Measurements from ENCODE around the gene ROR2. TPM values are rescaled to one million over a fixed set of nuclear protein-coding genes. Genes with fewer than 3 reads are reported as not detected.
A peak's percentile ranks its signal among the peaks of the same experiment; 100 is the strongest.

Gene ROR2
- total RNA-seq, 1 experiment from 2014 or later: 2.7 TPM

GRCh38 chr9:91783411-91783810, 166.6 kb downstream of the ROR2 start:
- H2BK20ac ChIP-seq (ENCODE audit: low read depth, low read length, poor library complexity, severe bottlenecking): no peak overlapping the region
- no peak overlapping the region for H4K5ac ChIP-seq (ENCODE audit: insufficient read length, low read depth, low read length)
- peaks cover 6% of the 10 kb centered on the region for H3K27me3 Mint-ChIP-seq (ENCODE audit: low read depth)
- H2BK12ac ChIP-seq (ENCODE audit: insufficient read length, low read depth, low read length): no peak overlapping the region
- H3K56ac ChIP-seq (ENCODE audit: insufficient read length, low read depth, low read length): no peak overlapping the region
- no peak overlapping the region for H2AK5ac ChIP-seq (ENCODE audit: insufficient read length, low read length)
- no peak overlapping the region; a peak in 1 of 5 replicates for H3K4me3 Mint-ChIP-seq
- no peak overlapping the region for H2AFZ ChIP-seq (ENCODE audit: low read length)
- no peaks in the 10 kb centered on the region for H4K20me1 ChIP-seq (ENCODE audit: control insufficient read depth, insufficient read depth, insufficient read length)
- no peak overlapping the region for H3T11ph ChIP-seq (ENCODE audit: low read length)
- H3K27me3 ChIP-seq (ENCODE audit: insufficient read depth, low read length): no peaks in the 10 kb centered on the region
- no peak overlapping the region for H2BK120ac ChIP-seq (ENCODE audit: low read depth, low read length, poor library complexity, severe bottlenecking)
- no peak overlapping the region for H4K91ac ChIP-seq (ENCODE audit: insufficient read length, low read depth, low read length)
- no peak for DNase-seq
- H3K27ac Mint-ChIP-seq: peak overlapping the region in 1 of 3 experiments; percentile 6; a peak in 1 of 7 replicates
- no peak overlapping the region for H3K14ac ChIP-seq (ENCODE audit: insufficient read depth, low read length)
- H3K9ac ChIP-seq (ENCODE audit: extremely low read depth, insufficient read length, low read length): no peak overlapping the region
- no CpG with 5 or more reads among the region's 6 CpGs for WGBS (ENCODE audit: extremely low coverage, insufficient read length, low lambda C conversion rate)
- H3K4me2 ChIP-seq (ENCODE audit: insufficient read depth, insufficient read length, low read length): no peak overlapping the region
- H3K9me3 Mint-ChIP-seq: peaks cover 9 to 16% of the 10 kb centered on the region in 2 experiments; a peak in 4 of 5 replicates
- H3K79me2 ChIP-seq (ENCODE audit: insufficient read depth, low read length): no peaks in the 10 kb centered on the region
- no peak overlapping the region for H3K23ac ChIP-seq (ENCODE audit: insufficient read length, low read depth, low read length)
- H3K27ac ChIP-seq (ENCODE audit: insufficient read length, low read depth, low read length): no peak overlapping the region
- no peak overlapping the region for H2BK5ac ChIP-seq (ENCODE audit: insufficient read length, low read length)
- H3K18ac ChIP-seq (ENCODE audit: insufficient read length, low read depth, low read length): no peak overlapping the region
- no peaks in the 10 kb centered on the region for H3K23me2 ChIP-seq (ENCODE audit: insufficient read length, low read depth, low read length, poor library complexity, severe bottlenecking)
- H3K4ac ChIP-seq (ENCODE audit: low read depth, low read length): no peak overlapping the region
- H2BK15ac ChIP-seq (ENCODE audit: low read depth, low read length): no peak overlapping the region
- no peak overlapping the region for H4K8ac ChIP-seq (replicated peaks; ENCODE audit: insufficient read length, low read depth, low read length)
- H3K9me3 ChIP-seq (ENCODE audit: control insufficient read depth, low read depth, low read length): no peaks in the 10 kb centered on the region
- H3K79me1 ChIP-seq (ENCODE audit: insufficient read depth, low read depth, low read length, poor library complexity, severe bottlenecking): no peaks in the 10 kb centered on the region
- H3K36me3 Mint-ChIP-seq (ENCODE audit: insufficient read depth in 1 of 3, low read depth in 3 of 3): peaks cover 0 to 21% (median 0%) of the 10 kb centered on the region in 3 experiments; a peak in 3 of 7 replicates
- TF ChIP-seq CTCF (conservative IDR thresholded peaks at IDR 0.05): no peak
- H3K4me1 ChIP-seq (ENCODE audit: insufficient read depth, low read length): no peaks in the 10 kb centered on the region
- peaks cover 9 to 13% of the 10 kb centered on the region in 2 experiments for H3K4me1 Mint-ChIP-seq
